Gastrocnemius medialis (tissue), 4 donors: ENCODE data around the gene GREB1L. TPM values are rescaled to one million over a fixed set of nuclear protein-coding genes. Genes with fewer than 3 reads are reported as not detected.

Source experiments
- ATAC-seq, 2 donors: fragments of 150-250 bp; one replicate each; pipeline ENCODE4 v1.9.1; 2016
- DNase-seq, 2 donors: peaks; one replicate each; pipeline ENCODE4 v3.0.0-alpha.2; 2019
- H3K27ac ChIP-seq, 4 donors: fragments of 200-600 bp; sonication (generic); 1 replicate in 1 of 4; 2 replicates in 3 of 4; pipeline ENCODE4 v1.5.1; 2016 to 2018; ENCODE audit warnings: mild to moderate bottlenecking in 2 of 4, moderate library complexity in 1 of 4
- H3K27me3 ChIP-seq, 3 donors: fragments of 200-600 bp; sonication (generic) in 2 of 3; 1 replicate in 1 of 3; 2 replicates in 2 of 3; pipeline versions ENCODE4 v1.5.1 to v1.6.0; 2016 to 2019; ENCODE audit warnings: mild to moderate bottlenecking in 1 of 3, moderate library complexity in 1 of 3
- H3K36me3 ChIP-seq, 2 donors: fragments of 200-600 bp; sonication (generic) in 1 of 2; one replicate each; pipeline ENCODE4 v1.5.1; 2017 to 2018
- H3K4me1 ChIP-seq, 2 donors: fragments of 200-600 bp; sonication (generic) in 1 of 2; one replicate each; pipeline ENCODE4 v1.5.1; 2016 to 2017; ENCODE audit warnings: mild to moderate bottlenecking in 2 of 2
- H3K4me3 ChIP-seq, 4 donors: fragments of 200-600 bp; sonication (generic) in 3 of 4; 1 replicate in 1 of 4; 2 replicates in 3 of 4; pipeline ENCODE4 v1.5.1; 2016 to 2019; ENCODE audit warnings: mild to moderate bottlenecking in 2 of 4
- H3K9me3 ChIP-seq, 3 donors: fragments of 200-600 bp; sonication (generic) in 2 of 3; 1 replicate in 1 of 3; 2 replicates in 2 of 3; pipeline ENCODE4 v1.5.1; 2016 to 2019
- CTCF ChIP-seq, 5 experiments: fragments of 450-650 bp in 3 of 5; fragments of 200-600 bp in 2 of 5; sonication (generic) in 2 of 5; IDR thresholded peaks in 4 of 5; conservative IDR thresholded peaks in 1 of 5; 1 replicate in 4 of 5; 2 replicates in 1 of 5; pipeline ENCODE4 v1.5.1; 2016 to 2019; ENCODE audit warnings: antibody characterized with exemption in 5 of 5, mild to moderate bottlenecking in 3 of 5, moderate library complexity in 3 of 5
- POLR2A ChIP-seq, 2 donors: fragments of 450-650 bp; IDR thresholded peaks; one replicate each; pipeline ENCODE4 v1.6.1; 2017; ENCODE audit warnings: antibody characterized with exemption in 2 of 2, mild to moderate bottlenecking in 2 of 2, moderate library complexity in 2 of 2
- in situ Hi-C, 4 donors: fragments of 200-750 bp; cut with MboI; loops; one replicate each; pipeline versions ENCODE4 v1.15.0 to v1.8.0; 2017; ENCODE audit warnings: low sequenced_read_pairs in 4 of 4
- intact Hi-C: fragments of 100-400 bp; cut with DNase I; formaldehyde crosslinking; loops from one replicate; pipeline ENCODE4 v1.15.1; 2023; ENCODE audit warnings: low total_unique reads
- total RNA-seq, 4 donors: library from RNA; depleted of rRNA; stranded (reverse); fragments of >200 nt; gene quantifications; one replicate each; pipeline versions ENCODE4 v1.1.0 to v1.2.3, GENCODE V29; 2016

GREB1L gene
- total RNA-seq, 4 donors from 2014 or later, result 4.4 to 14.4 (median 7.4) TPM

- H3K4me3 ChIP-seq, result no peak overlapping the region
- H3K4me1 ChIP-seq, result no peaks in the 10 kb centered on the region
- no peaks in the 10 kb centered on the region for H3K27me3 ChIP-seq
- no peak for DNase-seq
- intact Hi-C loops (loop anchor here (10.0 kb wide), 1 partner anchor 318 kb away; no protein-coding TSS in a partner anchor), in situ Hi-C loops (no loop called here)
- H3K27ac ChIP-seq, result no peak overlapping the region
- TF ChIP-seq POLR2A (IDR thresholded peaks at IDR 0.05) (no peak), CTCF (IDR thresholded peaks at IDR 0.05 in 4 of 5, conservative IDR thresholded peaks at IDR 0.05 in 1 of 5) (no peak)
- H3K9me3 ChIP-seq, result no peaks in the 10 kb centered on the region
- no peak for ATAC-seq
- peaks cover 0 to 19% of the 10 kb centered on the region in 2 donors for H3K36me3 ChIP-seq
Measured at GRCh38 chr18:21513292-21513691, 271.3 kb downstream of the GREB1L start.

GRCh38 chr18:21513741-21514140 lies 271.7 kb downstream of the GREB1L start:
- no peak for ATAC-seq
- peaks cover 0 to 19% of the 10 kb centered on the region in 2 donors for H3K36me3 ChIP-seq
- H3K4me1 ChIP-seq, result no peaks in the 10 kb centered on the region
- intact Hi-C loops (loop anchor here (10.0 kb wide), 1 partner anchor 319 kb away; no protein-coding TSS in a partner anchor), in situ Hi-C loops (no loop called here)
- no peaks in the 10 kb centered on the region for H3K27me3 ChIP-seq
- TF ChIP-seq POLR2A (IDR thresholded peaks at IDR 0.05) (no peak), CTCF (IDR thresholded peaks at IDR 0.05 in 4 of 5, conservative IDR thresholded peaks at IDR 0.05 in 1 of 5) (no peak)
- H3K9me3 ChIP-seq, result no peaks in the 10 kb centered on the region
- no peak overlapping the region for H3K4me3 ChIP-seq
- DNase-seq, result no peak
- H3K27ac ChIP-seq, result no peak overlapping the region

GRCh38 chr18:21522530-21522929 lies 280.5 kb downstream of the GREB1L start:
- ATAC-seq, result no peak

GRCh38 chr18:21525916-21526315 lies 283.9 kb downstream of the GREB1L start:
- ATAC-seq (no peak), DNase-seq (no peak)
- intact Hi-C loops, result loop anchor here (10.0 kb wide), 1 partner anchor 69 kb away; no protein-coding TSS in a partner anchor
- Histone ChIP-seq H3K36me3 (peaks cover 0 to 58% of the 10 kb centered on the region in 2 donors), H3K4me3 (no peak overlapping the region), H3K27ac (no peak overlapping the region), H3K9me3 (no peaks in the 10 kb centered on the region), H3K27me3 (no peaks in the 10 kb centered on the region), H3K4me1 (no peaks in the 10 kb centered on the region)
- TF ChIP-seq POLR2A (IDR thresholded peaks at IDR 0.05), result no peak
- no peak for TF ChIP-seq CTCF (IDR thresholded peaks at IDR 0.05 in 4 of 5, conservative IDR thresholded peaks at IDR 0.05 in 1 of 5)
- in situ Hi-C loops, result no loop called here

More at GRCh38 chr18:21522530-21522929, 280.5 kb downstream of the GREB1L start:
- TF ChIP-seq POLR2A (IDR thresholded peaks at IDR 0.05) (no peak), CTCF (IDR thresholded peaks at IDR 0.05 in 4 of 5, conservative IDR thresholded peaks at IDR 0.05 in 1 of 5) (no peak)
- Histone ChIP-seq H3K36me3 (peaks cover 0 to 39% of the 10 kb centered on the region in 2 donors), H3K27me3 (no peaks in the 10 kb centered on the region), H3K4me3 (no peak overlapping the region), H3K4me1 (no peaks in the 10 kb centered on the region), H3K9me3 (no peaks in the 10 kb centered on the region), H3K27ac (no peak overlapping the region)
- DNase-seq, result no peak
- intact Hi-C loops, result loop anchor here (10.0 kb wide), 1 partner anchor 72 kb away; no protein-coding TSS in a partner anchor
- in situ Hi-C loops, result no loop called here

GRCh38 chr18:21526463-21526862 lies 284.4 kb downstream of the GREB1L start:
- Histone ChIP-seq H3K36me3 (peaks cover 0 to 63% of the 10 kb centered on the region in 2 donors), H3K9me3 (no peaks in the 10 kb centered on the region), H3K4me1 (no peaks in the 10 kb centered on the region), H3K4me3 (no peak overlapping the region), H3K27me3 (no peaks in the 10 kb centered on the region), H3K27ac (no peak overlapping the region)
- in situ Hi-C loops (no loop called here), intact Hi-C loops (loop anchor here (10.0 kb wide), 1 partner anchor 68 kb away; no protein-coding TSS in a partner anchor)
- ATAC-seq, result no peak
- TF ChIP-seq CTCF (IDR thresholded peaks at IDR 0.05 in 4 of 5, conservative IDR thresholded peaks at IDR 0.05 in 1 of 5) (no peak), POLR2A (IDR thresholded peaks at IDR 0.05) (no peak)
- no peak for DNase-seq
